Right ventricle myocardium inferior (tissue), 1 donor: ENCODE results near the gene USP13. TPM values are rescaled to one million over a fixed set of nuclear protein-coding genes. Genes with fewer than 3 reads are reported as not detected.

Source experiments
- ATAC-seq: fragments of 200-7000 bp; cut with Tn5 transposase; one replicate; pipeline ENCODE4 v1.9.1; 2020; ENCODE audit warnings: mild to moderate bottlenecking, moderate library complexity
- DNase-seq: peaks from one replicate; pipeline ENCODE4 v3.0.0; 2021; ENCODE audit errors: missing footprints
- intact Hi-C: fragments of 100-400 bp; cut with DNase I; formaldehyde crosslinking; loops from one replicate; pipeline ENCODE4 v1.11.0; 2022
- total RNA-seq: library from RNA; stranded (reverse); fragmentation: NEBNext Ultra II Directional; extraction: Animal tissue kit (Norgen Biotek cat#: 25700); gene quantifications from one replicate; pipeline ENCODE4 v1.2.1, GENCODE V29; 2021
- donor health status: DM: no; HTN: yes; CAD: no; lungs with severe emphysema.

USP13 gene
- total RNA-seq, 1 donor from 2014 or later = 122 TPM

GRCh38 chr3:179726075-179726699, 73.3 kb downstream of the USP13 start:
- intact Hi-C loops = no loop called here
- DNase-seq (no peak), ATAC-seq (peak; percentile 68)

- ATAC-seq (no peak), DNase-seq (no peak)
- intact Hi-C loops = no loop called here
Measured at GRCh38 chr3:179729086-179729485, 76.2 kb downstream of the USP13 start.

- ATAC-seq = no peak
- DNase-seq = no peak
- intact Hi-C loops = no loop called here
Measured at GRCh38 chr3:179729981-179730380, 77.1 kb downstream of the USP13 start.

GRCh38 chr3:179730506-179730905, 77.7 kb downstream of the USP13 start:
- no peak for DNase-seq
- intact Hi-C loops = no loop called here
- ATAC-seq = no peak

- intact Hi-C loops = no loop called here
- DNase-seq (no peak), ATAC-seq (no peak)
Measured at GRCh38 chr3:179731544-179731943, 78.7 kb downstream of the USP13 start.

- peak; percentile 90 for ATAC-seq
- intact Hi-C loops = no loop called here
Measured at GRCh38 chr3:179732661-179733348, 80.0 kb downstream of the USP13 start.

GRCh38 chr3:179733797-179734196, 81.0 kb downstream of the USP13 start:
- no peak for DNase-seq

More at GRCh38 chr3:179732661-179733348, 80.0 kb downstream of the USP13 start:
- DNase-seq = peak; percentile 74

GRCh38 chr3:179734497-179735281, 81.8 kb downstream of the USP13 start:
- ATAC-seq = peak; percentile 38
- DNase-seq = no peak
- intact Hi-C loops = loop anchor here (2.0 kb wide), 1 partner anchor 82 kb away; the partner anchor contains the start of gene USP13

More at GRCh38 chr3:179733797-179734196, 81.0 kb downstream of the USP13 start:
- ATAC-seq = no peak
- intact Hi-C loops = loop anchor here (2.0 kb wide), 1 partner anchor 81 kb away; the partner anchor contains the start of gene USP13

GRCh38 chr3:179735321-179735720, 82.5 kb downstream of the USP13 start:
- intact Hi-C loops = loop anchor here (2.0 kb wide), 1 partner anchor 83 kb away; the partner anchor contains the start of gene USP13
- no peak for DNase-seq
- no peak for ATAC-seq

GRCh38 chr3:179738998-179739397, 86.2 kb downstream of the USP13 start:
- DNase-seq (no peak), ATAC-seq (no peak)
- intact Hi-C loops = no loop called here

GRCh38 chr3:179739816-179740594, 87.2 kb downstream of the USP13 start:
- DNase-seq (no peak), ATAC-seq (no peak)
- intact Hi-C loops = no loop called here

GRCh38 chr3:179743913-179744312, 91.1 kb downstream of the USP13 start:
- ATAC-seq = no peak
- intact Hi-C loops = no loop called here

GRCh38 chr3:179744667-179745066, 91.8 kb downstream of the USP13 start:
- no peak for ATAC-seq

More at GRCh38 chr3:179743913-179744312, 91.1 kb downstream of the USP13 start:
- DNase-seq = no peak

GRCh38 chr3:179745079-179745478, 92.2 kb downstream of the USP13 start:
- DNase-seq (no peak), ATAC-seq (no peak)
- intact Hi-C loops = no loop called here

More at GRCh38 chr3:179744667-179745066, 91.8 kb downstream of the USP13 start:
- intact Hi-C loops = no loop called here
- no peak for DNase-seq

- intact Hi-C loops = no loop called here
Measured at GRCh38 chr3:179745716-179746115, 92.9 kb downstream of the USP13 start.

GRCh38 chr3:179750720-179751328, 98.0 kb downstream of the USP13 start:
- DNase-seq (no peak), ATAC-seq (no peak)
- intact Hi-C loops = no loop called here

More at GRCh38 chr3:179745716-179746115, 92.9 kb downstream of the USP13 start:
- no peak for DNase-seq
- no peak for ATAC-seq

- no peak for DNase-seq
- intact Hi-C loops = no loop called here
Measured at GRCh38 chr3:179760944-179761343, 108.1 kb downstream of the USP13 start.

GRCh38 chr3:179765396-179765795, 112.6 kb downstream of the USP13 start:
- ATAC-seq (no peak), DNase-seq (no peak)
- intact Hi-C loops = no loop called here

More at GRCh38 chr3:179760944-179761343, 108.1 kb downstream of the USP13 start:
- no peak for ATAC-seq
